Measurements from ENCODE around the gene RNF141.

DNA sequence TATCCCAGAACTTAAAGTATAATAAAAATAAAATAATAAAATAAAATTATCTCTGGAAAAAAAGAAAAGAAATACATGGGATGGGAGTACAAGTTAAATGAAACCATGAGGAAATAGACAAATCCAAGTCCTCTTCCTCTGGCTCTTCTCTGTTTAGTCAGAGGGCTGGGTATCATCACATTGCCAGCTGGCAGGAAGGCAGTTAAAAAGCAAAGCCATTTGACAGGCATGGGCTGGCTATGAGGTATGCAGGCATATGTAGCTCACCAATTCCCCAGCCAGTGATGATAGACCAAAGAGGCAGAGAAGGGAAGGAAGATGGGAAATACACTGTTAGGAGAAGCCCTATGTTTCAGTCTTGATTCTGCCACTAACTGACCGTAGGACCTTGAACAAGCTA lies 21.0 kb upstream of the RNF141 start:
- TF ChIP-seq, protein P1, sequence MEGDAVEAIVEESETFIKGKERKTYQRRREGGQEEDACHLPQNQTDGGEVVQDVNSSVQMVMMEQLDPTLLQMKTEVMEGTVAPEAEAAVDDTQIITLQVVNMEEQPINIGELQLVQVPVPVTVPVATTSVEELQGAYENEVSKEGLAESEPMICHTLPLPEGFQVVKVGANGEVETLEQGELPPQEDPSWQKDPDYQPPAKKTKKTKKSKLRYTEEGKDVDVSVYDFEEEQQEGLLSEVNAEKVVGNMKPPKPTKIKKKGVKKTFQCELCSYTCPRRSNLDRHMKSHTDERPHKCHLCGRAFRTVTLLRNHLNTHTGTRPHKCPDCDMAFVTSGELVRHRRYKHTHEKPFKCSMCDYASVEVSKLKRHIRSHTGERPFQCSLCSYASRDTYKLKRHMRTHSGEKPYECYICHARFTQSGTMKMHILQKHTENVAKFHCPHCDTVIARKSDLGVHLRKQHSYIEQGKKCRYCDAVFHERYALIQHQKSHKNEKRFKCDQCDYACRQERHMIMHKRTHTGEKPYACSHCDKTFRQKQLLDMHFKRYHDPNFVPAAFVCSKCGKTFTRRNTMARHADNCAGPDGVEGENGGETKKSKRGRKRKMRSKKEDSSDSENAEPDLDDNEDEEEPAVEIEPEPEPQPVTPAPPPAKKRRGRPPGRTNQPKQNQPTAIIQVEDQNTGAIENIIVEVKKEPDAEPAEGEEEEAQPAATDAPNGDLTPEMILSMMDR (IDR thresholded peaks at IDR 0.05) = no peak
- TF ChIP-seq FOXP1 (CRISPR knock-in tag; IDR thresholded peaks at IDR 0.05; ENCODE audit: borderline replicate concordance) (no peak), ETV6 (CRISPR knock-in tag; IDR thresholded peaks at IDR 0.05) (no peak)
- TF ChIP-seq, protein P2, sequence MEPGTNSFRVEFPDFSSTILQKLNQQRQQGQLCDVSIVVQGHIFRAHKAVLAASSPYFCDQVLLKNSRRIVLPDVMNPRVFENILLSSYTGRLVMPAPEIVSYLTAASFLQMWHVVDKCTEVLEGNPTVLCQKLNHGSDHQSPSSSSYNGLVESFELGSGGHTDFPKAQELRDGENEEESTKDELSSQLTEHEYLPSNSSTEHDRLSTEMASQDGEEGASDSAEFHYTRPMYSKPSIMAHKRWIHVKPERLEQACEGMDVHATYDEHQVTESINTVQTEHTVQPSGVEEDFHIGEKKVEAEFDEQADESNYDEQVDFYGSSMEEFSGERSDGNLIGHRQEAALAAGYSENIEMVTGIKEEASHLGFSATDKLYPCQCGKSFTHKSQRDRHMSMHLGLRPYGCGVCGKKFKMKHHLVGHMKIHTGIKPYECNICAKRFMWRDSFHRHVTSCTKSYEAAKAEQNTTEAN (CRISPR knock-in tag; IDR thresholded peaks at IDR 0.05) = no peak

Data from WTC11 (cell line).